Stimulated activated effector memory CD8-positive, alpha-beta T cell treated with anti-CD3 and anti-CD28 coated beads, Interleukin-12 subunit alpha, Interleukin-12 subunit beta, amount 100 ng/mL, for 72 hours (primary cell): Measurements from ENCODE around the gene SENP1.

Source experiments
- ATAC-seq: fragments of 150-1000 bp; cut with Tn5 transposase; 2 replicates; pipeline ENCODE4 v1.10.0; 2021
- DNase-seq, 2 donors: peaks; one replicate each; pipeline ENCODE4 v3.0.0; 2021 to 2022; ENCODE audit warnings: low spot score in 2 of 2
- H3K27ac Mint-ChIP-seq: one replicate; pipeline ENCODE4 v1.8.0; 2022; ENCODE audit warnings: mild to moderate bottlenecking, mixed read lengths
- H3K36me3 Mint-ChIP-seq: one replicate; pipeline ENCODE4 v1.8.0; 2022; ENCODE audit warnings: mild to moderate bottlenecking, mixed read lengths
- H3K4me1 Mint-ChIP-seq: one replicate; pipeline ENCODE4 v1.8.0; 2022; ENCODE audit warnings: mixed read lengths
- H3K4me3 Mint-ChIP-seq: one replicate; pipeline ENCODE4 v1.8.0; 2022; ENCODE audit warnings: mild to moderate bottlenecking, mixed read lengths
- H3K9me3 Mint-ChIP-seq: one replicate; pipeline ENCODE4 v1.8.0; 2022; ENCODE audit warnings: mixed read lengths

The SENP1 gene

GRCh38 chr12:48084841-48085460, 20.9 kb downstream of the SENP1 start:
- peak overlapping the region; percentile 11 for H3K27ac Mint-ChIP-seq
- ATAC-seq (no peak), DNase-seq (no peak)
- H3K36me3 Mint-ChIP-seq: peaks cover 100% of the 10 kb centered on the region
- no peaks in the 10 kb centered on the region for H3K4me1 Mint-ChIP-seq
- H3K4me3 Mint-ChIP-seq: no peak overlapping the region
- no peaks in the 10 kb centered on the region for H3K9me3 Mint-ChIP-seq

- Mint-ChIP-seq H3K27ac (no peak overlapping the region), H3K4me1 (no peaks in the 10 kb centered on the region), H3K4me3 (no peak overlapping the region), H3K36me3 (peaks cover 100% of the 10 kb centered on the region), H3K9me3 (no peaks in the 10 kb centered on the region)
- DNase-seq: no peak
- no peak for ATAC-seq
Measured at GRCh38 chr12:48084066-48084465, 21.8 kb downstream of the SENP1 start.

GRCh38 chr12:48080821-48081220, 25.1 kb downstream of the SENP1 start:
- DNase-seq (no peak), ATAC-seq (no peak)
- H3K27ac Mint-ChIP-seq: no peak overlapping the region
- no peaks in the 10 kb centered on the region for H3K9me3 Mint-ChIP-seq
- no peaks in the 10 kb centered on the region for H3K4me1 Mint-ChIP-seq
- no peak overlapping the region for H3K4me3 Mint-ChIP-seq
- H3K36me3 Mint-ChIP-seq: peaks cover 85% of the 10 kb centered on the region

- H3K36me3 Mint-ChIP-seq: peaks cover 79% of the 10 kb centered on the region
- ATAC-seq (no peak), DNase-seq (no peak)
- H3K9me3 Mint-ChIP-seq: no peaks in the 10 kb centered on the region
- no peak overlapping the region for H3K4me3 Mint-ChIP-seq
- H3K4me1 Mint-ChIP-seq: no peaks in the 10 kb centered on the region
- H3K27ac Mint-ChIP-seq: no peak overlapping the region
Measured at GRCh38 chr12:48080285-48080684, 25.6 kb downstream of the SENP1 start.

GRCh38 chr12:48078901-48079300, 27.0 kb downstream of the SENP1 start:
- H3K36me3 Mint-ChIP-seq: peaks cover 78% of the 10 kb centered on the region

GRCh38 chr12:48077111-48077510, 28.8 kb downstream of the SENP1 start:
- Mint-ChIP-seq H3K27ac (no peak overlapping the region), H3K4me1 (no peaks in the 10 kb centered on the region), H3K36me3 (peaks cover 76% of the 10 kb centered on the region), H3K4me3 (no peak overlapping the region), H3K9me3 (no peaks in the 10 kb centered on the region)
- DNase-seq (no peak), ATAC-seq (no peak)

More at GRCh38 chr12:48078901-48079300, 27.0 kb downstream of the SENP1 start:
- H3K4me3 Mint-ChIP-seq: no peak overlapping the region
- H3K27ac Mint-ChIP-seq: no peak overlapping the region
- DNase-seq (no peak), ATAC-seq (no peak)
- H3K9me3 Mint-ChIP-seq: no peaks in the 10 kb centered on the region
- H3K4me1 Mint-ChIP-seq: no peaks in the 10 kb centered on the region

- Mint-ChIP-seq H3K27ac (no peak overlapping the region), H3K4me1 (no peaks in the 10 kb centered on the region), H3K9me3 (no peaks in the 10 kb centered on the region), H3K36me3 (peaks cover 76% of the 10 kb centered on the region), H3K4me3 (no peak overlapping the region)
- ATAC-seq (no peak), DNase-seq (no peak)
Measured at GRCh38 chr12:48075832-48076231, 30.0 kb downstream of the SENP1 start.

- no peak overlapping the region for H3K4me3 Mint-ChIP-seq
- no peaks in the 10 kb centered on the region for H3K9me3 Mint-ChIP-seq
- H3K36me3 Mint-ChIP-seq: peaks cover 76% of the 10 kb centered on the region
- no peak for DNase-seq
- H3K27ac Mint-ChIP-seq: peak overlapping the region; percentile 9
- no peaks in the 10 kb centered on the region for H3K4me1 Mint-ChIP-seq
- ATAC-seq: no peak
Measured at GRCh38 chr12:48074266-48074665, 31.6 kb downstream of the SENP1 start.

GRCh38 chr12:48072266-48072665, 33.6 kb downstream of the SENP1 start:
- ATAC-seq (no peak), DNase-seq (no peak)
- Mint-ChIP-seq H3K27ac (no peak overlapping the region), H3K4me3 (no peak overlapping the region), H3K36me3 (peaks cover 87% of the 10 kb centered on the region), H3K9me3 (no peaks in the 10 kb centered on the region), H3K4me1 (peaks cover 2% of the 10 kb centered on the region)

GRCh38 chr12:48071808-48072207, 34.1 kb downstream of the SENP1 start:
- H3K36me3 Mint-ChIP-seq: peaks cover 88% of the 10 kb centered on the region
- H3K4me1 Mint-ChIP-seq: peaks cover 6% of the 10 kb centered on the region
- ATAC-seq (no peak), DNase-seq (no peak)
- H3K9me3 Mint-ChIP-seq: no peaks in the 10 kb centered on the region
- H3K4me3 Mint-ChIP-seq: no peak overlapping the region
- no peak overlapping the region for H3K27ac Mint-ChIP-seq

- ATAC-seq: no peak
- H3K9me3 Mint-ChIP-seq: no peaks in the 10 kb centered on the region
- H3K27ac Mint-ChIP-seq: no peak overlapping the region
- H3K4me3 Mint-ChIP-seq: no peak overlapping the region
- no peak for DNase-seq
- H3K36me3 Mint-ChIP-seq: peaks cover 93% of the 10 kb centered on the region
- peaks cover 6% of the 10 kb centered on the region for H3K4me1 Mint-ChIP-seq
Measured at GRCh38 chr12:48070731-48071130, 35.1 kb downstream of the SENP1 start.

GRCh38 chr12:48070033-48070432, 35.8 kb downstream of the SENP1 start:
- no peak overlapping the region for H3K27ac Mint-ChIP-seq
- DNase-seq (no peak), ATAC-seq (no peak)
- no peaks in the 10 kb centered on the region for H3K9me3 Mint-ChIP-seq
- peaks cover 99% of the 10 kb centered on the region for H3K36me3 Mint-ChIP-seq
- peaks cover 6% of the 10 kb centered on the region for H3K4me1 Mint-ChIP-seq
- no peak overlapping the region for H3K4me3 Mint-ChIP-seq

GRCh38 chr12:48069241-48069640, 36.6 kb downstream of the SENP1 start:
- Mint-ChIP-seq H3K4me3 (no peak overlapping the region), H3K36me3 (peaks cover 99% of the 10 kb centered on the region), H3K9me3 (no peaks in the 10 kb centered on the region), H3K27ac (peak overlapping the region; percentile 26), H3K4me1 (peaks cover 6% of the 10 kb centered on the region)
- ATAC-seq (no peak), DNase-seq (no peak)

- DNase-seq (no peak), ATAC-seq (no peak)
- Mint-ChIP-seq H3K4me1 (peaks cover 6% of the 10 kb centered on the region), H3K9me3 (no peaks in the 10 kb centered on the region), H3K4me3 (no peak overlapping the region), H3K27ac (peak overlapping the region; percentile 26), H3K36me3 (peaks cover 99% of the 10 kb centered on the region)
Measured at GRCh38 chr12:48068457-48068856, 37.4 kb downstream of the SENP1 start.

- Mint-ChIP-seq H3K36me3 (peaks cover 99% of the 10 kb centered on the region), H3K4me1 (peaks cover 6% of the 10 kb centered on the region), H3K9me3 (no peaks in the 10 kb centered on the region), H3K4me3 (no peak overlapping the region), H3K27ac (peak overlapping the region; percentile 51)
- DNase-seq (no peak), ATAC-seq (no peak)
Measured at GRCh38 chr12:48067250-48067938, 38.5 kb downstream of the SENP1 start.

GRCh38 chr12:48065041-48065440, 40.8 kb downstream of the SENP1 start:
- no peak for DNase-seq
- Mint-ChIP-seq H3K4me3 (no peak overlapping the region), H3K4me1 (peaks cover 6% of the 10 kb centered on the region), H3K9me3 (no peaks in the 10 kb centered on the region), H3K27ac (no peak overlapping the region), H3K36me3 (peaks cover 100% of the 10 kb centered on the region)
- ATAC-seq: no peak
